Endothelial cell of hepatic sinusoid (primary cell): ENCODE data around the gene SIGLEC15.

ENCODE experiments used
- in situ Hi-C: cut with HindIII; loops from 2 replicates; pipeline ENCODE4 v1.10.0; 2017; ENCODE audit warnings: low sequenced_read_pairs

SIGLEC15 gene

DNA sequence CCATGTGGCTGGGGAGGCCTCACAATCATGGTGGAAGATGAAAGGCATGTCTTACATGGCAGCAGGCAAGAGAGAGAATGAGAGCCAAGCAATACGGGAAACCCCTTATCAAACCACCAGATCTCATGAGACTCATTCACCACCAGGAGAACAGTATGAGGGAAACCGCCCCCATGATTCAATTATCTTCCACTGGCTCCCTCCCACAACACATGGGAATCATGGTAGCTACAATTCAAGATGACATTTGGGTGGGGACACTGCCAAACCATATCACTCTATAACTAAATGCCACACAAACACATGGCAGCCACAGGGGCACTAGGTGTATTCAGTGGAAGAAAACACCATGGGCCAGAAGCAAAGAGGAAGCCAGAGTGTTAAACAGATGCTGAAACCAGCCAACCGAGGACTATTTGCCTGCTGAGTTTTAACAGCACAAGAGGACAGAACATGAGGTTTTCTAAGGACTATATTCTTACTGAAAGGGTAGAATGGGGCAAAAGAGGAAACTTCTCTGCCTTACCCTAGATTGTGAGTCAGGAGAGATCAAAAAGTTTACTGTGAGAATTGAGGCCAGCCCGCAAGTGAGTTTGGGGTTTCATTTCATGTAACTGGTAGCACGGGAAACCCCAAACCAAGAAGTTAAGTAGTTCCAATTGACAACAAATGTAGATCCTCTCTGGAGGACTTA is 49.2 kb downstream of the SIGLEC15 start:
- in situ Hi-C loops: no loop called here

DNA sequence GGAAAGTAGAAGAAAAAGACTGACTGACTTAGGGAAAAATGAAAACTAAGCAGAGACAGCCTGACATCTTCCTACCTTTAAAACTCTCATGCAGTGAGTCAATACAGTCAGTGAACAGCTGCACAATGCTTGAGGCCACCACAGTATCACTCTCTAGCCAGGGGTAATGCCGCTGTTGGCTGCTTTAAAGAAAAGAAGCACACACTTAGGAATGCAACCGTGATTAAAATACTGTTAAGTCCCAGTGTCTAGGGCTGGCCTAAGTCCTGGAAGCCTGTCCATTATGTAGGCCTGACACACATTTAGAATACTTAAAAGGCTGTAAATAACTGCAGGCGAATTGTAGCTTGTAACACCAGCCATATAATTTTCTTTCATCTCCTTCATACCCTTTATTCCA is 50.7 kb downstream of the SIGLEC15 start:
- in situ Hi-C loops: no loop called here

DNA sequence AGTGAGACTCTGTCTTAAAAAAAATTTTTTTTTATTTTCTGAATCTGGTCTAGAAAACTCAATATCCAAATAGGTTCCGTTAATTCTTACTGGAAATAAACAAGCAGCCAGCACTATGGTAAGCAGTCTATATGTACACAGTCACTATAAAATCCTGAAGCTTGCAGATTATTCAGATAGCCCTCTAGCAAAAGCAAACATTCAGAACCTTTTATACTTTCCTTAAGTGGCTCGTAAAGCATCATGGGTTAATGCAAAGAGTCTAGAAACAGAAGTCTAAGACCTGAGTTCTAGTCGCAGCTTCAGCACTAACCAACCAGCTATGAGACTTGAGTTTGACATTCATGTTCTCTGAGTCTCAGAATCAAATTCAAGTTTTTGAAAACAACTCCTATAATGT is 51.9 kb downstream of the SIGLEC15 start:
- in situ Hi-C loops: no loop called here

DNA sequence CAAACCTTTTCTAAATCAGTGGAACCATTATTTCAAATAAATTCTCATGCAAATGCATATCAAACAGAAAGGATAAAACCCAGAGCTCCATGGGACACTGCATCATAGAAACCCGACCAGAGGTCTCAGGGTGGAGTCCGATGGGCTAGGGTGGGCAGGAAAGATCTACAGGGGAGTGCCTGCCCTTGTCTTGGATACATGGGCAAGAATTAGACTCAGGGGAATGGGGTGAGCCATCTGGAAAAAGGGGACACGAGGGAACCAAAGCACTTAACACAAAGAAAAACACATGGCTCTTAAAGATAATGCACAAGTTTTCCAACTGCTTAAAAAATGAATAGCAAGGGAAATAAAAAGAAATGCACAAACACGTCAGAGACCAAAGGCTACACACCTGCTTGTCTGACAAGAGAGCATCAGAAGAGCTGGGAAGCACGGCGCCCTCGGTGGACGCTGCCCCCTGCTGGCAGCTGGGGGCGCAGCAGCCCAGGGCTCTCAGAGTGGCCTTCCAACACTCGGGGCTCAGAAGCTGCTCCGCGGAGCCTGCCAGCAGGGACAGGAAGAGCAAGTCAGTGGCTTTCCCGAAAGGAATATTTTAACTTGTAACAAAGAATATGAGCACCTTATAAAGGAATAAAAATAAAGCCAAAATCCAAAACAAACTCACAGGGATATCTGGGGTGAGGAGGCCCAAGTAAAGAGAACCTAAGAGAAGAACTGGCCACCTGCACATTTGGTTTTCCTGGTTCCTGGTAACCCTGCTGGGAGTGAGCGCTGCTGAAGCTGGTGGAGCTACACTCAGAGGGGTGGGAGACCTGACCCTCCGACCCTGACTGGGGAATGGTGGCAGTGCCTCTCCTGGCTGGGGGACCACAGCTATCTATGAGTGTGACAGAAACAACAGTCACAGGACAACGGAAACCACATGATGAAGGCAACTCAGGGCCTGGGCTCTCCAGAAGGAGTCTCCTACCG is 54.5 kb downstream of the SIGLEC15 start:
- in situ Hi-C loops: no loop called here

DNA sequence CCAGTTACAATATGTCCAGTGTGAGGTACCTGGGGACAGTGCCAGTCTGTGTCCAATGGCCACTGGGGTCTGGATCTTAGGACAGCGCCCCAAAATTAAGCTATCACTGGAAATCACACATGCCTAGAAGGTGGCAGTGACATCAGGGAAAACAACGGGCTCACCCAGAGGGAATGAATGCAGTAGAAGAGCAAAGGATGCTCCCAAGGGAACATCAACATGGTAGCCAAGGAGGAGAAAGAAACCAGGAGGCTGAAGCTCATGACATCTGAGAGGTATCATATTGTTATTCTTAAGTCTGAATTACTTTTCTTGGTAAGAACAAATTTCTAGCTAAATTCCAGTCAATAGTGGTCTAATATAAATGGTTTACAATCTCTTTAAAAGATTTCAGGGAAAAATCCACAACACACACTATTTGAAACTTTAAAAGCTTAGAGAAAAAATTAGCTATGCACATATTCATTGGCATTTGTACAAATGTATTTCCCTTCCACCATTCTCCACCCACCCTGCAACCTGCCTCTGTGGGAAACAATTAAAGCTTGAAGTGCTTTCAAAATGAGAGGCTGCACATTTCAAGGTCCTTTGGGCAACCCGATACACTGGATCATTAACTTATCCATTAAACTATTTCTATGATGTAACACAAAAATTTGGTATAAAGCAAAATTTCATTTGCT is 55.5 kb downstream of the SIGLEC15 start:
- in situ Hi-C loops: no loop called here

DNA sequence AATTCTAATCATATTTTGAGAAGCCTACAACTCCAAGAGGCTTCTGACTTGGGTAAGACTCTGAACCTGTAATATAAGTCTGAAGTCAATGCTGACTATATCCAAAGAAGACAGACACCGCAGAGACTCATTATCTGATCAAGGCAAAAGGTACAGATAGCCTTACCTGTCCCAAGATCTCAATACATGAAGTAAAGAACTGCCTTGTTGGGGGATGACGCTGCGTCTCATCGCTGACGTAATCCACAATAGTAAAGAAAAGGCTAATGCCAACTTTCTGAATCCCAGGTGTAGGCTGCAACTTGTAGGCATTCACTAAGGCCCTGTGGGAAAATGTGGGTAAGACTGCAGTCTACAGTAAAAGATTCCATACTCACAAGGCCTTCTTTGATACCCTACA is 62.1 kb downstream of the SIGLEC15 start:
- in situ Hi-C loops: no loop called here

DNA sequence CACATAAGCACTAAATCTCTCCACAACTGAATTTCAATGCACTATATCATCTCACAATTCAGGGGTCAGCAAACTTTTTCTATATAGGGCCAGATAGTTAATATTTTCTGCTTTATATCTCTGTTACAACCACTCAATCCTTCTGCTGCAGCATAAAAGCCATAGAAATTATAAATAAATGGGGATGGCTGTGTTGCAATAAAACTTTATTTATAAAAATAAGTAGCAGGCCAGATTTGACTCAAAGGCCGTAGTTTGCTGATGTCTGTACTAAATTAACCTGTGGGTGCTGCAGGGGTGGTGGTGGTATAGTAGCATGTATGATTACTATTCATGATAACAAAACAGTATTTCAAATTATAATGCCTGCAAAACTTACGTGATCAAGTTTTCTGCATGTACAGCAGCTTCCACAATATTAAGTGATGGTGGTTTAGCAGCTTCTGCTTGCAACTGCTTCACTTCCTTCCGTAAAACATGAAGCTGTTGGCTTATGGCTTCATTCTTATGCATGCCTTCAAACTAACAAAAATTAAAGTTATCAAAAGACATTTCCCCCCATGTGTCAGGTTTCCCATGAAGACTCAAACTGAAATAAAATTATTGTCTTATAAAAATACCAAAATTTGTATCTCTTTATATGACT is 64.1 kb downstream of the SIGLEC15 start:
- in situ Hi-C loops: no loop called here

DNA sequence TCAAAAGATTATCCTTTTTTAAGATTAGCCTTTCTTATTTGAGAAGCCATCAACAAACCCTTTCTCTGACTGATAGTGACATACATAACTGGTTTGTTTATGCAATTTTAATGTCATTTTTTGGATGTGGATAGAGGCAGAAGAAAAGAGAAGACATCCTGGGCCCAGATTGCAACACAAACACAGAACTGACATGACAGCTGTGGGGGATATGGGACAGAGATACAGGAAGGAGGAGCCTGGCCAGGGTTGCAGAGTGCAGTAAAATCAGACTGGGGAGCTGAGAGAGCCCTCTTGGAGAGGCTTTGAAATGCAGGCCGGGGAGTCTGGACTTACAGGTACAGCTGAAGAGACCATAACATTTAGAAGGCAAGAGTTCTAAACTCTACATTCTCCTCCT is 65.1 kb downstream of the SIGLEC15 start:
- in situ Hi-C loops: no loop called here

DNA sequence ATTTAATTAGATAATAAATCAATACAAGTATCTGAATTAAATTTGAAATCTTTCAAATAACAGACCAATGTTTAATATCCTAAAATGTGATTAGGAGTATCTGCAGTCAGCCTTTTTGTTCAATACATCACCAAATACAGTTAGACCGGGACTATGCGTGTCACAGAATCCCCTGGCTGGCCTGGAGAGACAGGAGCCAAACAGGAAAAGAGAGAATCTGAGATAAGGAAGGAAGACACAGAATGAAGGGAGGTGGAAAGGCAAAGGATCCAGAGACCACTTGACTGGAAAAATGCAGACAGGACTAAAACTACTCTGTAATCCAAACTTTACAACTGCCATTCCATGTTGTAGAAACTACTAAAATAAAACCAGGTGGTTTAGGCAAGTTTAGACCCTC is 66.3 kb downstream of the SIGLEC15 start:
- in situ Hi-C loops: no loop called here
